GM21381 (cell line): Measurements from ENCODE around the gene NEURL4.
A peak's percentile ranks its signal among the peaks of the same experiment; 100 is the strongest.
"Not testable (repeated sequence)": the region's sequence is repeated elsewhere in the genome, so short reads cannot be mapped to it uniquely, and the experiment has no call there.

Source experiments
- ATAC-seq: cut with Tn5 transposase; IDR thresholded peaks from one replicate; pipeline ENCODE4 v1.9.1; 2021; ENCODE audit warnings: mild to moderate bottlenecking, moderate library complexity; ENCODE audit not compliant: unreplicated experiment

The NEURL4 gene

GRCh38 chr17:7328840-7329373 lies at the start of gene NEURL4:
Gene NEURL4, minus strand, starts transcription at chr17:7329335. Its CDS starts 23 bp downstream, at chr17:7329312.
- peak; percentile 3 for ATAC-seq

GRCh38 chr17:7374353-7374752 lies 45.2 kb upstream of the NEURL4 start:
- ATAC-seq: no peak

DNA sequence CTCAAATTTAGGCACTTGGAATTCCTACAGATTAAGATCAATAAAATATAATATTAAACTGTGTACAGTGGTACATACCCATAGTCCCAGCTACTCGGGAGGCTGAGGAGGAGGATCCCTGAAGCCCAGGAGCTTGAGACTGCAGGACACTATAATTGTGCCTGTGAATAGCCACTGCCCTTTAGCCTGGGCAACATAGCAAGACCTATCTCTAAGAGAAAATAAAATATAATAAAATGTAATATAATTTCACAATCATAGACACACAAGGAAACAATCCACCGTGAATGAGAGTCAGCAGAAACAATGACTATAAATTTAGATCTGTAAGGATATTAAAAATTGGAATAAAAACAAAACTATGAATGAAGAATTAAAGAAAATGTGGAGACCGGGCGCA lies 41.7 kb upstream of the NEURL4 start:
- ATAC-seq: no peak

GRCh38 chr17:7369825-7370224 lies 40.7 kb upstream of the NEURL4 start:
- no peak for ATAC-seq

DNA sequence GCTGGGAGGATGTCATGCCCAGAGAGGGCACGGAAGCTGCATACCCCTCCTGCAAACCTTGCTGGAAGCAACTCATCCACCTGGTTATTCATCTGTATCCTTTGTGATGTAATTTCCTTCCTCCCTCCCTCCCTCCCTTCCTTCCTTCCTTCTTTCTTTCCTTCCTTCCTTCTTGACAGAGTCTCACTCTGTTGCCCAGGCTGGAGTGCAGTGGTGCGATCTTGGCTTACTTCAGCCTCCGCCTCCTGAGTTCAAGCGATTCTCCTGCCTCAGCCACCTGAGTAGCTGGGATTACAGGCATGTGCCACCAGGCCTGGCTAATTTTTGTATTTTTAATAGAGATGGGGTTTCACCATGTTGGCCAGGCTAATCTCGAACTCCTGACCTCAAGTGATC lies 39.5 kb upstream of the NEURL4 start:
- not testable (repeated sequence) for ATAC-seq

GRCh38 chr17:7367918-7368598 lies 38.9 kb upstream of the NEURL4 start:
- no peak for ATAC-seq

DNA sequence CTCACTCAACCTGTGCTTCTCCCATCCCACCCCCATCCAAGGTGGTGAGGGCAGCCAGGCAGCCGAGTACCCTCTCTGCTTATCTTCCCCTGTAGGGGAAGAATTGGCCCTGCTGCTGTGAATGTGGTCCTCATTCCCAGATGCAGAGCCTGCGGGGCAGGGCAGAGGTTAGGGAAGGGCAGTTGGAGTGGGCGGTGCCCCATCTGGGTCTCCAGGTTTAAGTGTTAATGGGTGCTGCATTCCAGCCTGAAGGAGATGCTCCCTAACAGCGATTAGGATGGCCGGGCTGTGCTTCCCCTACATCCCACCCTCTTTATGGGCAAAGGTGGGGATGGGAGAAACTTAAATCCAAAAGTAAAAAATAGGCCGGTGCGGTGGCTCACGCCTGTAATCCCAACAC lies 37.9 kb upstream of the NEURL4 start:
- ATAC-seq: no peak

DNA sequence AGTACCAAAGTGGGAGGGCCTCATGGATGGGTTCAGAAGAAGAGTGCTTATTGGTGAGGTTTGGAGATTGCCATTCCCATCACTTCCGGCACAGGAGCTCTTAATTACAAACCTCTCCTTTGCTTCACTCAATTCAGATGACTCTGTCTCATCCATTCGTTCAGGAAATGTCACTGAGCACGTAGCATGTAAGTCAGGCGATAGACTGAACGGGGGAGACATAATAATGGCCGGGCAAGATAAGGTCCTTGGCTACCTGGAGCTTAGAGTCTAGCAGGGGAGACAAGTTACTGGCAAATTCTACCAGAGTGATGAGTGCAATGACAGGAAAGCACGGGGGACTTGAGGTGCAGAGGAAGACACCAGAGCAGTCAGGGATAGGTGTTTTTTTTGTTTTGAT lies 36.8 kb upstream of the NEURL4 start:
- ATAC-seq: not testable (repeated sequence)

DNA sequence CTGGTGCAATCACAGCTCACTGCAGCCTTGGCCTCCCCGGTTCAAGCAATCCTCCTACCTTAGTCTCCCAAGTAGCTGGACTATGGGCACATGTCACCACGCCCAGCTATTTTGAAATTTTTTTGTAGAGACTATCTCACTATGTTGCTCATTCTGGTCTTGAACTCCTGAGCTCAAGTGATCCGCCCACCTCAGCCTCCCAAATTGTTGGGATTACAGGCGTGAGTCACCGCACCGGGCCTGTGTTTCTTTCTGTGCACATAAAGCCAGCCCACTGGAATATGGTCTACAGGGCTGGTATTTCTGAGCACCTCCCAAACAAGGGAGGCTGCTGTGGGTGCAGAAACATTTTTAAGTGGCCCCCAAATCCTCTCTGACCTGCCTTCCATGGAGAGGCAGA lies 34.2 kb upstream of the NEURL4 start:
- ATAC-seq: no peak

- no peak for ATAC-seq
These were observed 32.8 kb upstream of the NEURL4 start for GRCh38 chr17:7361906-7362305.

DNA sequence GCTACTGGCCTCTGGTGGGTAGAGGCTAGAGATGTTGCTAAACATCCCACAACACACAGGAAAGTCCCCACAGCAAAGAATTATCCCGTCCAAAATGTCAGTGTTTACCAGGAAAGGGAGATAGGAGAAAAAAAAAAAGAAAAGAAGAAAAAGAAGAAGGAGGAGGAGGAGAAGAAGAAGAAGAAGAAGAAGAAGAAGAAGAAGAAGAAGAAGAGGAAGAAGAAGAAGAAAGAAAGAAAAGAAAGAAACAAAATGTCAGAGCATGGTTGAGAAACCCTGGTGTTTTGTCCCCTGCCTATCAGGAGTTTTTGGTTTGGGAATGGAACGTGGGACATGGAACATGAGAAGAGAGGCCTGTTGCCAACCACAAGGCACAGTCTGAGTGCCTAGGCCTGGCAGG lies 28.2 kb upstream of the NEURL4 start:
- ATAC-seq: no peak

GRCh38 chr17:7356756-7357155 lies 27.6 kb upstream of the NEURL4 start:
- ATAC-seq: no peak

DNA sequence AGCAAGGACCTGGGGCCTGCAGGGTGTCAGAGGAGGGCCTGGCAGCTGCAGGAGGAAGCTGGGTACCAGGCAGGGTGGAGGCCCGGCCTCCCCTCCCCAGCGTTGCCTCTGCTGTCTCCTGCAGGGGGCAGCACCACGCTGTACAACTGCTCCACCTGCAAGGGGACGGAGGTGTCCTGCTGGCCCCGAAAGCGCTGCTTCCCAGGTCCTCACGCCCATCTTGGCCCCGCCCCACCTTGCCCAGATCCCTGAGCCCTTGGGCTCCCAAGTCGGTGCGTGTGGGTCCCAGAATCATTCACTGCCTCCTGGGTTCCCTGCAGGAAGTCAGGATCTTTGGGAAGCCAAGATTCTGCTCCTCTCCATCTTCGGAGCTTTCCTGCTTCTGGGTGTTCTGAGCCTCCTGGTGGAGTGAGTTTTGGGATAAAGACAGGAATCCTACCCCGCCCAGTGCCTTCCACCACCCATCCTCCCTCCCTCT lies 27.0 kb upstream of the NEURL4 start:
- ATAC-seq: no peak

DNA sequence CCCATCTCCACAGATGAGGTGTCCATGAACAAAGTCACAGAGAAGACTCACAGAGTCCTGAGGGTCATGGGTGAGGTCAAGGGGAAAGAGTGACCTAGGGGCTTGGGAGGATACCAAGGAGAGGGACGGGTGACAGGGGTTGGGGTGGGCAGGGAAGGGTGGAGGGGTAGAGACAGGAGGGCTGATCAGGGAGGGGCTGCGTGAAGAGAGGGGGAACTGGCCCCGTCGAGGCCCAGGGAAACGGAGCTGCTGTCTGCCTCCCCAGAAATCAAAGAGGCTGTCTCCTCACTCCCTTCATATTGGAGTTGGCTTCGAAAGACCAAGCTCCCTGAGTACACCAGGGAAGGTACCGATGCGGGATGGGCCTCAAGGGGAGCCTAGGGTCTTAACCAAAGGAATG lies 26.4 kb upstream of the NEURL4 start:
- no peak for ATAC-seq

- ATAC-seq: no peak
These were observed 25.9 kb upstream of the NEURL4 start, which contains the start of gene TMEM95 for GRCh38 chr17:7355053-7355452. Gene TMEM95, plus strand, starts transcription at chr17:7355156. Its CDS starts 49 bp downstream, at chr17:7355205.

DNA sequence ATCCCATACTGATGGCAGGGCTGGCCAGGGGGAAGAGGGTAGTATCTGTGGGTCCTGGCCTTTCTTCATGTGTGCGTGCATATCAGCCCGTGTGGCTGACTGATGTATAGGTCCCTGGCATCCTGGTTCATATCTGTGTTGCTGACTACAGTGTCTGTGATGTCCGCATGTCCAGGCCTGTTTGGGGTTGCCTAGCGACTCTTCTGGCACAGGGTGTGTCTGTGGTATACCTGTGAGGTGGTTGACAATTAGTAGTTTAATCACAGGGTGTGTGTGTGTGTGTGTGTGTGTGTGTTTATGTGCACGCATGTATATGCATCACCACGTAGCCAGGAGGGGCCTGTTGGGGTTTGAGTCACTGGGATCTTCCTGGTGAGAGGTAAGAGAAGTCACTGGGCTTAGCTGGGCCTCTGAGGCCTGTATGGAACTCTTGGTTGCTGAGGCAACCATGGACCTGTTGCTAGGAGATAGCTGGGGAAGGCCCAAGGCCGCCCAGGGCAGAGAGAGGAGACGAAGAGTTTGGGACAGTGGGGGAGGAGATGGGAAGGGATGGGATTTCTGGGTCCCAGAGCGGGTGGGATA lies 25.2 kb upstream of the NEURL4 start:
- no peak for ATAC-seq

DNA sequence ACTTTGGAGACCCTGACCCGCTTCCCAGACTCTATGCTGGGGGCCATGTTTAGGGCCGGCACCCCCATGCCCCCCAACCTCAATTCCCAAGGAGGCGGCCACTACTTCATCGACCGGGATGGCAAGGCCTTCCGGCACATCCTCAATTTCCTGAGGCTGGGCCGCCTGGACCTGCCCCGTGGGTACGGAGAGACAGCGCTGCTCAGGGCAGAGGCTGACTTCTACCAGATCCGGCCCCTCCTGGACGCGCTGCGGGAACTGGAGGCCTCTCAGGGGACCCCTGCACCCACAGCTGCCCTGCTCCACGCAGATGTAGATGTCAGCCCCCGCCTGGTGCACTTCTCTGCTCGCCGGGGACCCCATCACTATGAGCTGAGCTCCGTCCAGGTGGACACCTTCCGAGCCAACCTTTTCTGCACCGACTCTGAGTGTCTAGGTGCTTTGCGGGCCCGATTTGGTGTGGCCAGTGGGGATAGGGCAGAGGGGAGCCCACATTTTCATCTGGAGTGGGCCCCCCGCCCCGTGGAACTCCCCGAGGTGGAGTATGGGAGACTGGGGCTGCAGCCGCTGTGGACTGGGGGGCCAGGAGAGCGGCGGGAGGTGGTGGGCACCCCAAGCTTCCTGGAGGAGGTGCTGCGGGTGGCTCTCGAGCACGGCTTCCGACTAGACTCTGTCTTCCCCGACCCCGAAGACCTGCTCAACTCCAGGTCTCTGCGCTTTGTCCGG lies 23.9 kb upstream of the NEURL4 start:
- no peak for ATAC-seq

- ATAC-seq: no peak
These were observed 23.4 kb upstream of the NEURL4 start for GRCh38 chr17:7352503-7352889.

- ATAC-seq: peak; percentile 60
These were observed 22.7 kb upstream of the NEURL4 start, which contains the start of gene KCTD11 for GRCh38 chr17:7351665-7352502. Gene KCTD11, plus strand, starts transcription at chr17:7352162.

GRCh38 chr17:7348478-7349242 lies 19.5 kb upstream of the NEURL4 start:
- no peak for ATAC-seq
